Left lung (tissue), 10 donors: ENCODE data around the gene ID1. TPM values are rescaled to one million over a fixed set of nuclear protein-coding genes. Genes with fewer than 3 reads are reported as not detected.

Experiments
- ATAC-seq: fragments of 200-7000 bp; cut with Tn5 transposase; one replicate; pipeline ENCODE4 v1.9.1; 2020; ENCODE audit warnings: moderate library complexity
- DNase-seq, 4 donors: peaks; one replicate each; pipeline ENCODE4 v3.0.0-alpha.2; 2013 to 2020
- H3K27ac ChIP-seq, 2 donors: fragments of 200-600 bp; sonication (generic) in 1 of 2; one replicate each; pipeline versions ENCODE4 v1.5.0 to v1.8.0; 2020 to 2021
- H3K27me3 ChIP-seq, 2 donors: fragments of 200-600 bp; sonication (generic) in 1 of 2; one replicate each; pipeline versions ENCODE4 v1.5.0 to v1.8.0; 2020 to 2021
- H3K36me3 ChIP-seq, 2 donors: fragments of 200-600 bp; sonication (generic) in 1 of 2; one replicate each; pipeline versions ENCODE4 v1.5.0 to v1.8.0; 2020 to 2021
- H3K4me1 ChIP-seq, 2 donors: fragments of 200-600 bp; one replicate each; pipeline ENCODE4 v1.8.0; 2021
- H3K4me3 ChIP-seq, 2 donors: fragments of 200-600 bp; sonication (generic) in 1 of 2; one replicate each; pipeline versions ENCODE4 v1.5.0 to v1.8.0; 2020 to 2021; ENCODE audit warnings: mild to moderate bottlenecking in 1 of 2
- H3K9me3 ChIP-seq, 2 donors: fragments of 200-600 bp; sonication (generic) in 1 of 2; one replicate each; pipeline versions ENCODE4 v1.5.0 to v1.8.0; 2020 to 2021
- intact Hi-C, 2 donors: fragments of 100-400 bp; cut with DNase I; formaldehyde crosslinking; loops; one replicate each; pipeline versions ENCODE4 v1.11.2 to v1.14.2; 2022
- polyA plus RNA-seq, 6 donors: library from polyadenylated mRNA; unstranded; fragments of 120-200 nt; gene quantifications; one replicate each; pipeline ENCODE4 v1.2.1, GENCODE V29; 2013; ENCODE audit not compliant: insufficient read length in 6 of 6
- total RNA-seq, 2 donors: library from RNA; stranded (reverse); fragmentation: NEBNext Ultra II Directional; extraction: Animal tissue kit (Norgen Biotek cat#: 25700); gene quantifications; one replicate each; pipeline ENCODE4 v1.2.1, GENCODE V29; 2021
- TF ChIP-seq, protein P1 (sequence below), 2 donors: fragments of 200-600 bp; sonication (generic) in 1 of 2; IDR thresholded peaks; one replicate each; pipeline versions ENCODE4 v1.5.0 to v1.8.0; 2021; ENCODE audit warnings: antibody characterized with exemption in 2 of 2
- donor health status: DM: no; HTN: yes; CAD: no.
- donor health status: DM: no; HTN: no; CAD: no.

Gene ID1
- total and polyA plus RNA-seq, 8 donors, result 65.4 to 297 (median 135) TPM

- H3K9me3 ChIP-seq, result no peaks in the 10 kb centered on the region
- H3K27ac ChIP-seq, result peak overlapping the region; percentile 63 to 84
- no peak for DNase-seq
- peaks cover 0 to 85% of the 10 kb centered on the region in 2 donors for H3K36me3 ChIP-seq
- peak; percentile 47 for ATAC-seq
- H3K27me3 ChIP-seq, result no peaks in the 10 kb centered on the region
- no peak overlapping the region for H3K4me3 ChIP-seq
- intact Hi-C loops, result loop anchor here in 1 of 2 donors (10.0 kb wide), 1 partner anchor 54 kb away; no protein-coding TSS in a partner anchor
- TF ChIP-seq, protein P1, sequence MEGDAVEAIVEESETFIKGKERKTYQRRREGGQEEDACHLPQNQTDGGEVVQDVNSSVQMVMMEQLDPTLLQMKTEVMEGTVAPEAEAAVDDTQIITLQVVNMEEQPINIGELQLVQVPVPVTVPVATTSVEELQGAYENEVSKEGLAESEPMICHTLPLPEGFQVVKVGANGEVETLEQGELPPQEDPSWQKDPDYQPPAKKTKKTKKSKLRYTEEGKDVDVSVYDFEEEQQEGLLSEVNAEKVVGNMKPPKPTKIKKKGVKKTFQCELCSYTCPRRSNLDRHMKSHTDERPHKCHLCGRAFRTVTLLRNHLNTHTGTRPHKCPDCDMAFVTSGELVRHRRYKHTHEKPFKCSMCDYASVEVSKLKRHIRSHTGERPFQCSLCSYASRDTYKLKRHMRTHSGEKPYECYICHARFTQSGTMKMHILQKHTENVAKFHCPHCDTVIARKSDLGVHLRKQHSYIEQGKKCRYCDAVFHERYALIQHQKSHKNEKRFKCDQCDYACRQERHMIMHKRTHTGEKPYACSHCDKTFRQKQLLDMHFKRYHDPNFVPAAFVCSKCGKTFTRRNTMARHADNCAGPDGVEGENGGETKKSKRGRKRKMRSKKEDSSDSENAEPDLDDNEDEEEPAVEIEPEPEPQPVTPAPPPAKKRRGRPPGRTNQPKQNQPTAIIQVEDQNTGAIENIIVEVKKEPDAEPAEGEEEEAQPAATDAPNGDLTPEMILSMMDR (IDR thresholded peaks at IDR 0.05), result no peak
- H3K4me1 ChIP-seq, result peaks cover 8 to 40% of the 10 kb centered on the region in 2 donors
These were observed 44.1 kb upstream of the ID1 start for GRCh38 chr20:31560746-31561598.

- peaks cover 8 to 49% of the 10 kb centered on the region in 2 donors for H3K4me1 ChIP-seq
- TF ChIP-seq, protein P1 (IDR thresholded peaks at IDR 0.05), result no peak
- intact Hi-C loops, result loop anchor here (2.0 to 10.0 kb wide), 2 partner anchors 51 to 53 kb away; no protein-coding TSS in a partner anchor
- H3K27ac ChIP-seq, result peak overlapping the region in 1 of 2 donors; percentile 18
- no peaks in the 10 kb centered on the region for H3K27me3 ChIP-seq
- H3K4me3 ChIP-seq, result no peak overlapping the region
- peak; percentile 21 for ATAC-seq
- peaks cover 0 to 86% of the 10 kb centered on the region in 2 donors for H3K36me3 ChIP-seq
- DNase-seq, result no peak
- H3K9me3 ChIP-seq, result no peaks in the 10 kb centered on the region
These were observed 42.8 kb upstream of the ID1 start for GRCh38 chr20:31562241-31562640.

DNA sequence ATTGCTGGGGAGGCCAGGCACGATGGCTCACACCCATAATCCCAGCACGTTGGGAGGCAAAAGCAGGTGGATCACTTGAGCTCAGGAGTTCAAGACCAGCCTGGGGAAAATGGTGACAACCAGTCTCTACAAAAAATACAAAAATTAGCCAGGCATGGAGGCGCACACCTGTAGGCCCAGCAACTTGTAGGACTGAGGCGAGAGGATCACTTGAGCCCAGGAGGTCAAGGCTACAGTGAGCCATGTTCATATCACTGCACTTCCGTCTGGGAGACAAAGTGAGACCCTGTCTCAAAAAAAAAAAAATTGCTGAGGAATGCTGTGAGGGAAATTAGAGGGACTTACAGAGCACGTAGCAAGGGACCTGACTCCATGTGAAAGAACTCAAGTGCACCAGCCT is 40.8 kb upstream of the ID1 start:
- no peak for ATAC-seq
- H3K36me3 ChIP-seq, result peaks cover 0 to 88% of the 10 kb centered on the region in 2 donors
- H3K4me1 ChIP-seq, result peaks cover 8 to 70% of the 10 kb centered on the region in 2 donors
- H3K4me3 ChIP-seq, result no peak overlapping the region
- no peaks in the 10 kb centered on the region for H3K9me3 ChIP-seq
- H3K27ac ChIP-seq, result no peak overlapping the region
- intact Hi-C loops, result loop anchor here in 1 of 2 donors (10.0 kb wide), 1 partner anchor 51 kb away; no protein-coding TSS in a partner anchor
- TF ChIP-seq, protein P1 (IDR thresholded peaks at IDR 0.05), result no peak
- DNase-seq, result no peak
- no peaks in the 10 kb centered on the region for H3K27me3 ChIP-seq

DNA sequence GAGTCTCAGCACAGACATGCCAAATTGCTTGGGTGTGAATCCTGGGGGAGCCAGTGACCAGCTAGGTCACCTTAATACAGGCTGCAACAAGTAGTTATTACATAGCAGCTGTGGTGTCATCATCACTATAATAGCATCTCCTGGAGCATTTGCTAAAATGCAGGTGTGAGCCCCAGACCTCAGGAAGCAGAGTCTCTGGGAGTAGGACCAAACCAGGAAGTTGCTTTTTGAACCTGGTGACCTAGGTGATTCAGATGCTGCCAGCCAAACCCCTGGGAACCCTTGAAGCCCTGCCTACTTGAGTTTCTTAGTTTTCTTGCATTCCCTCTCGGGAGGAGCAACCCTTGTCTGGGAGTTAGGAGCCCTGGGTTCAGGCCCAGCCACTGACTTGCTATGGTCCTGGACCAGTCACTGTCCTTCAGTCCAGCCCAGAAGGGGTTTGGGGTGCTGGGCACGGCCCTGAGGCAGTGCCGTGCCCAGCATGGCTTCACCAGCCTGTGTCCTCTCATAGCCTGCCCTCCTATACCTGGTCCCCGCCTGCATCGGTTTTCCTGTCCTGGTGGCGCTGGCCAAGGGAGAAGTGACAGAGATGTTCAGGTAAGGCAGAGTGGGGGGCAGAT is 39.3 kb upstream of the ID1 start:
- no peaks in the 10 kb centered on the region for H3K9me3 ChIP-seq
- H3K27ac ChIP-seq, result peak overlapping the region in 1 of 2 donors; percentile 3
- no peak overlapping the region for H3K4me3 ChIP-seq
- H3K36me3 ChIP-seq, result peaks cover 0 to 98% of the 10 kb centered on the region in 2 donors
- TF ChIP-seq, protein P1 (IDR thresholded peaks at IDR 0.05), result no peak
- H3K4me1 ChIP-seq, result peaks cover 2 to 69% of the 10 kb centered on the region in 2 donors
- no peak for ATAC-seq
- DNase-seq, result no peak
- H3K27me3 ChIP-seq, result no peaks in the 10 kb centered on the region
- intact Hi-C loops, result loop anchor here in 1 of 2 donors (10.0 kb wide), 1 partner anchor 49 kb away; no protein-coding TSS in a partner anchor

- H3K27ac ChIP-seq, result peak overlapping the region in 1 of 2 donors; percentile 3
- intact Hi-C loops, result loop anchor here in 1 of 2 donors (10.0 kb wide), 1 partner anchor 49 kb away; no protein-coding TSS in a partner anchor
- TF ChIP-seq, protein P1 (IDR thresholded peaks at IDR 0.05), result no peak
- peaks cover 0 to 97% of the 10 kb centered on the region in 2 donors for H3K36me3 ChIP-seq
- no peak for DNase-seq
- H3K4me1 ChIP-seq, result peaks cover 0 to 69% of the 10 kb centered on the region in 2 donors
- no peaks in the 10 kb centered on the region for H3K27me3 ChIP-seq
- no peak for ATAC-seq
- no peak overlapping the region for H3K4me3 ChIP-seq
- no peaks in the 10 kb centered on the region for H3K9me3 ChIP-seq
These were observed 38.8 kb upstream of the ID1 start for GRCh38 chr20:31566319-31566657.
